Measurements from ENCODE around the gene DUT.

Gene DUT

DNA sequence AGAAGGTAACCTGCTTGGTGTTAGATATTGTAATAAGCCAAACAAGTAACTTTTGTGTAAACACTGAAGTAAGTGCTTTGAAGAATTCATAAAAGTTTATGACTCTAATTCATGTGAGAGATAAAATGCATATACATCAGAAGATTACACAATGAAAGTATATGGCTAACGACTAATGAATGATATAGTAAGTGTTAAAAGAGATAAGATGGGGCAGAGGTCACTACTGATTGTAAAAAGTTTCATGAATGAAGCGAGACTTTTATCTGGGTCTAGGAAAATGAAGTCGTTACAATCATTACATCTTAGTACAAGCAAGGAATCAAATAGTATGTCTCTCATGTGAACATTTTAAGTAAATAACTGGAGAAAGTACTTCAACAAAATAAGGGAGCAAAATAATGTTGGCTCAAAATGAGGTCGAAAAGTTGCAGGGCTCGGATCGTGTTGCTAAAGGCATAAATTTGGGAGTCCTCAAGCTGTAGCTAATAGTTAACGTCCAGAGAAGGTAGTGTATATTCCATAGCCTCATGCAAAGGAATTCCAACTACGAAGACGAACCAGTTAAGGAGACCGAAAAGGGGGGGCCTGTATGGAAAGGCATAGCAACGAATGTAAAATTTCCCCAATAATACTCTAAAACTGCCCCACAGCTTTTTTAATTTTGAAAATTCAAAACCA lies 984 bp upstream of the DUT start:
- DNase-seq: no peak

- peak; percentile 77 for DNase-seq
These were observed 790 bp downstream of the DUT start for GRCh38 chr15:48331796-48332641.

- DNase-seq: no peak
These were observed 1.4 kb downstream of the DUT start for GRCh38 chr15:48332642-48333034.

GRCh38 chr15:48333540-48333939 lies 2.3 kb downstream of the DUT start:
- DNase-seq: no peak

- DNase-seq: no peak
These were observed 3.0 kb downstream of the DUT start for GRCh38 chr15:48334260-48334659.

- DNase-seq: peak; percentile 27
These were observed 5.7 kb downstream of the DUT start for GRCh38 chr15:48336940-48337339.

DNA sequence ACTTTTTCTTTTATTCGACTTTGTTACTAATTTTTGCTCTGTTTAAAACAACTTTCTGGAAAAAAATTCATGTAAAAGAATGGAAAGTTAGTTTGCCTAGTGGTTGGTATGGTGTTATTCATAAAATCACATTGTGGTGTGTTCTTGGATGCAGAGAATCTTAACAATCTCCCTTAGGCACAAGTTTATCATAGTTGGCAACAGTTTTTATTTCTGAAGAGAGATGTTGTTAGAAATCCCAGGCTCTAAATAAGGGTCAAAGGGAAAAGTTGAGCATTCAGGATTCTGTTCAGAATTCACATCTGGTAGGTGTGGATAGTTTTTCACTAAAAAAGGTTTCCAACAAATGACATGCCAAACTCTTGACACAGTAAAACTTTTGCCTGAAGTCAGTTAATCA lies 6.4 kb downstream of the DUT start:
- no peak for DNase-seq

DNA sequence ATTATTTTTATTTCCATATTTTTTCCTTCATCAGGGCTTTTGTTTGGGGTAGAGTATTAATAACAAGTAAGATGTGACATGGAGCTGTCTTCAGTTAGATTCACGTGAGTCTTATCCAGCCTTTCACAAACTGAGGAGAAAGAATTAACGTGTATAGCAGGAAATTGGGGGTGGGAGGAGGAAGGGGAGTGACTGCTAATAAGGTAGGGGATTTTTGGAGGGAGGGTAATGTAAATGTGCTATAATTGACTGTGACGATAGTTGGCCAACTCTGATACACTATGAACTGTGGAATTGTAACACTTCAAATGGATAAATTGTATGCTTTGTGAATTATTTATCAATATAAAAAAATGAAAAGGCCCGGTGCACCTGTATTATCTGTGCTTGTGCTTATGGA lies 8.9 kb downstream of the DUT start:
- no peak for DNase-seq

- DNase-seq: no peak
These were observed 12.6 kb downstream of the DUT start for GRCh38 chr15:48343865-48344264.

- no peak for DNase-seq
These were observed 14.3 kb downstream of the DUT start for GRCh38 chr15:48345516-48345915.

- peak; percentile 67 for DNase-seq
These were observed 21.3 kb downstream of the DUT start for GRCh38 chr15:48352474-48353072.

GRCh38 chr15:48354694-48355303 lies 23.6 kb downstream of the DUT start:
- no peak for DNase-seq

- DNase-seq: no peak
These were observed 24.1 kb downstream of the DUT start for GRCh38 chr15:48355377-48355776.

- peak; percentile 7 for DNase-seq
These were observed 27.3 kb downstream of the DUT start for GRCh38 chr15:48358229-48359152.

DNA sequence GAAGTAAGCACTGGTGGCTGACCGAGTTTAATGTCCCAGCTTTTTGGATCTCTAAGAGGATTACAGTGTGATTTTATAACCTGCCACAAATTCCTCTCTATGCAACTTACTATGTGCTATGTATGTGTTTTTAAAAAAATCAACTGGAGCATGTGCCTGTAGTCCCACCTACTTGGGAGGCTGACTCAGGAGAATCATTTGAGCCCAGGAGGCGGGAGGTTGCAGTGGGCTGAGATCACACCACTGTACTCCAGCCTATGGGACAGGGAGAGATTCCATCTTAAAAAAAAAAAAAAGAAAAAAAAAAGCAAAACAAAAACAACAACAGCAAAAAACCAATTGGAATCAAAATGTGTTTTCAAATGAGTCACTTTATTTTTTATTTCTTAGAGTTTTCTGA lies 29.6 kb downstream of the DUT start:
- no peak for DNase-seq

GRCh38 chr15:48361685-48362084 lies 30.5 kb downstream of the DUT start:
- no peak for DNase-seq

GRCh38 chr15:48363474-48363873 lies 32.2 kb downstream of the DUT start:
- DNase-seq: no peak

DNA sequence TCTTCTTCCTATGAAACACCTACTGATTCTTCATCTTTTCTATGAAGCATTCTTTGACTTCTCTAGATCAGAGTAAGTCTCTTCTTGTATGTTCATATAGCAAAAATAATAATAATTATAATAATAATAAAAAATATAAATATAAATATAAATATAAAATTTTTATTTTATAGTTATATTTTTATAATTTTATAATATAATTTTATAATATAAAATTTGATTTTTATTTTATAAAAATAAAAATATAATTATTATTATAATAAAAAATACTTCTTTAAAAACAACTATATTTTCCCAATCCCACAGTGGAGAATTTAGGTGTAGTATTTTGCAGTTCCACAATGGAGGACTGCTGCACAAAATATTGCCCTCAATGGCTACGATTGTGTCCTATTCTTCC lies 34.3 kb downstream of the DUT start:
- no peak for DNase-seq

DNA sequence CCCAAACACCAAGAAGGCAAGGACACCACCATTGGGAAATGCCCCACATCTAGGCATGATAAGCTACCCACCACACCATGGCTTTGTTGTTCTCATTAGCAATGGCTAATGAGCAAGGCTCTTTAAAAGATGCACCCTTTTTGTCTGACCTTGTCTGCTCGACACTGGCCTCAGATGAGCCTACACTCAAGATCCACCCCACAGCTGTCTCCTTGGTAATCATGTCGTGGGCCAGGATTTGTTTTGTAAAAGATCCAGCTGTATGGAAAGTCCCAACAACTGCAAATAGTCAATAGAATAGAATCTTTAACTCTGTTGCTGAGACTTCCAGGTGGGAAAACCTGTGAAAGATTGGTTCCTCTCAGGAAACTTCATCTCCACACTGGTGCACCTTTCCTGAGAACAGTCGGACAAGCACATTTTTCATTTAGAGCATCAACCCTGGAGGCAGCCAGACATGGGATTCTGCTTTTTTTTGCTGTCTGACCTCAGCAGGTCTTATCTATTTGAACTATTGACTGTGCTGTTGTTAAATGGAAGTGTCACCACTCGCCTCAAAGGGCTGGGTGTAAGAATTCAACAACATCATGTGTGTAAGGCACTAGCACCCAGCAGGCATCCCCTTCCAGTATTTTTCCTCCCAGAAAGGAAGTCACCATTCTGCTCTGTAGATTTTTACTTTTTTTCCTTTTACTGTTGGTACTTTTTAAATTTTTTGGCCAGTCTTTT lies 35.5 kb downstream of the DUT start:
- no peak for DNase-seq

- DNase-seq: no peak
These were observed 36.3 kb downstream of the DUT start for GRCh38 chr15:48367483-48367882.

- no peak for DNase-seq
These were observed 39.2 kb downstream of the DUT start for GRCh38 chr15:48370460-48370859.

DNA sequence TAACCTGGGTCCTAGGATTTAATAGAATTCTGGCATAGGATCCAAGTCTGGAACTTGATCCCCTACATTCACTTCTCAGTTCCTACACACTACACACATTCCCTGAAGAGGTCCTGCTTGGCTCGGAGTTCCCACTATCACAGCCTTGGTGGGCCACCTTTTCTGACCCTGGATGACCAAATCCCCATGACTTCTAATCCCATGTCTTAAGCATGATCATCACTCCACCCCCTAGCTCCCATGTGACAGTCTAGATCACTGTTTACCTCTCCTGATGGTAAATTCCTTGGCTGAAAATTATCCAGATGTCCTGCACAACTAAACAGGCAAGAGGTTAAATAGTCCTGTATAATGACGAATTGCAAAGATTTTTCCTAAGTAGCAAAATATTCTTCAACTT lies 40.3 kb downstream of the DUT start:
- DNase-seq: no peak

Data from CD4-positive, alpha-beta T cell treated with Interleukin-17A for 1 hour (primary cell).